Gastroesophageal sphincter (tissue), 4 donors: ENCODE measurements around the gene DNAAF2. TPM values are rescaled to one million over a fixed set of nuclear protein-coding genes. Genes with fewer than 3 reads are reported as not detected.

ENCODE experiments used
- ATAC-seq: fragments of 150-250 bp; one replicate; pipeline ENCODE4 v1.9.1; 2016; ENCODE audit warnings: mild to moderate bottlenecking, moderate library complexity
- H3K27ac ChIP-seq, 4 donors: fragments of 200-600 bp; sonication (generic) in 3 of 4; 1 replicate in 3 of 4; 2 replicates in 1 of 4; pipeline ENCODE4 v1.5.1; 2016 to 2019
- H3K27me3 ChIP-seq: fragments of 200-600 bp; sonication (generic); one replicate; pipeline ENCODE4 v1.5.1; 2019
- H3K36me3 ChIP-seq, 2 donors: fragments of 200-600 bp; sonication (generic); one replicate each; pipeline ENCODE4 v1.5.1; 2019; ENCODE audit warnings: control low read depth in 1 of 2
- H3K4me1 ChIP-seq, 3 donors: fragments of 200-600 bp; sonication (generic); 1 replicate in 2 of 3; 2 replicates in 1 of 3; pipeline ENCODE4 v1.5.1; 2016 to 2019; ENCODE audit warnings: control low read depth in 2 of 3
- H3K4me3 ChIP-seq, 2 donors: fragments of 200-600 bp; sonication (generic); one replicate each; pipeline ENCODE4 v1.5.1; 2019; ENCODE audit warnings: mild to moderate bottlenecking in 1 of 2, moderate library complexity in 1 of 2
- H3K9me3 ChIP-seq, 3 donors: fragments of 200-600 bp; sonication (generic); one replicate each; pipeline ENCODE4 v1.5.1; 2017 to 2019; ENCODE audit warnings: control low read depth in 2 of 3
- EP300 ChIP-seq: sonication (generic); formaldehyde crosslinking; IDR thresholded peaks from one replicate; pipeline ENCODE4 v1.6.1; 2017; ENCODE audit warnings: antibody characterized with exemption, mild to moderate bottlenecking
- POLR2A ChIP-seq, 2 donors: fragments of 450-650 bp; IDR thresholded peaks; one replicate each; pipeline ENCODE4 v1.6.1; 2017; ENCODE audit warnings: antibody characterized with exemption in 2 of 2, mild to moderate bottlenecking in 2 of 2, moderate library complexity in 1 of 2
- POLR2AphosphoS5 ChIP-seq: sonication (generic); formaldehyde crosslinking; IDR thresholded peaks from one replicate; pipeline ENCODE4 v1.6.1; 2017; ENCODE audit warnings: antibody characterized with exemption
- WGBS, 2 donors: methylation state at CpG; one replicate each; pipeline ENCODE4 v1.1.5; 2018; ENCODE audit warnings: low coverage in 1 of 2; 5-methylcytosine and 5-hydroxymethylcytosine counted together
- total RNA-seq, 4 donors: library from RNA; depleted of rRNA; stranded (reverse); fragments of >200 nt; gene quantifications; one replicate each; pipeline ENCODE4 v1.1.0, GENCODE V29; 2016
- TF ChIP-seq, protein P1 (sequence below), 4 experiments: fragments of 200-600 bp in 2 of 4; fragments of 450-650 bp in 2 of 4; sonication (generic) in 1 of 4; IDR thresholded peaks; one replicate each; pipeline ENCODE4 v1.5.1; 2017 to 2019; ENCODE audit warnings: antibody characterized with exemption in 4 of 4, mild to moderate bottlenecking in 2 of 4, moderate library complexity in 2 of 4

Gene DNAAF2, protein sequence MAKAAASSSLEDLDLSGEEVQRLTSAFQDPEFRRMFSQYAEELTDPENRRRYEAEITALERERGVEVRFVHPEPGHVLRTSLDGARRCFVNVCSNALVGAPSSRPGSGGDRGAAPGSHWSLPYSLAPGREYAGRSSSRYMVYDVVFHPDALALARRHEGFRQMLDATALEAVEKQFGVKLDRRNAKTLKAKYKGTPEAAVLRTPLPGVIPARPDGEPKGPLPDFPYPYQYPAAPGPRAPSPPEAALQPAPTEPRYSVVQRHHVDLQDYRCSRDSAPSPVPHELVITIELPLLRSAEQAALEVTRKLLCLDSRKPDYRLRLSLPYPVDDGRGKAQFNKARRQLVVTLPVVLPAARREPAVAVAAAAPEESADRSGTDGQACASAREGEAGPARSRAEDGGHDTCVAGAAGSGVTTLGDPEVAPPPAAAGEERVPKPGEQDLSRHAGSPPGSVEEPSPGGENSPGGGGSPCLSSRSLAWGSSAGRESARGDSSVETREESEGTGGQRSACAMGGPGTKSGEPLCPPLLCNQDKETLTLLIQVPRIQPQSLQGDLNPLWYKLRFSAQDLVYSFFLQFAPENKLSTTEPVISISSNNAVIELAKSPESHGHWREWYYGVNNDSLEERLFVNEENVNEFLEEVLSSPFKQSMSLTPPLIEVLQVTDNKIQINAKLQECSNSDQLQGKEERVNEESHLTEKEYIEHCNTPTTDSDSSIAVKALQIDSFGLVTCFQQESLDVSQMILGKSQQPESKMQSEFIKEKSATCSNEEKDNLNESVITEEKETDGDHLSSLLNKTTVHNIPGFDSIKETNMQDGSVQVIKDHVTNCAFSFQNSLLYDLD
- total RNA-seq = 10 to 100 TPM in 1 of 4 donors, 1 to 10 TPM in 3; 6.8 to 10.4 (median 9.0) TPM

DNA sequence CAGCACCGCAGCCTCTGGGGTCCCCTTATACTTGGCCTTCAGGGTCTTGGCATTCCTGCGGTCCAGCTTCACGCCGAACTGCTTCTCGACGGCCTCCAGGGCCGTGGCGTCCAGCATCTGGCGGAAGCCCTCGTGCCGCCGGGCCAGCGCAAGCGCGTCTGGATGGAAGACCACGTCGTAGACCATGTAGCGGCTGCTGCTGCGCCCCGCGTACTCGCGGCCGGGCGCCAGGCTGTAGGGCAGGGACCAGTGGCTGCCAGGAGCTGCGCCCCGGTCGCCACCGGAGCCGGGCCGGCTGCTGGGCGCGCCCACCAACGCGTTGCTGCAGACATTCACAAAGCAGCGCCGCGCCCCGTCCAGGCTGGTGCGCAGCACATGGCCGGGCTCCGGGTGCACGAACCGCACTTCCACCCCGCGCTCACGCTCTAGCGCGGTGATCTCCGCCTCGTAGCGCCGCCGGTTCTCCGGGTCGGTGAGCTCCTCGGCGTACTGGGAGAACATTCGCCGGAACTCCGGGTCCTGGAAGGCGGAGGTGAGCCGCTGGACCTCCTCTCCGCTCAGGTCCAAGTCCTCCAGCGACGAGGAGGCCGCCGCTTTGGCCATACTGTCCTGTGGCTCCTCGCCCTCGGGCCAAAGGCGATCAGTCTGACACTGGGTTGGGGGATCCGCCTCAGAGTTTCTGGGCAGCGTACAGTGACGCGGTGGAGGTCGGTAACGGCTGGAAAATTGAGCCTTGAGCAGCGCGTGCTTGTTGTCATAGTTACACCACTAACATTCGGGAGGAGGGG lies at the start of gene DNAAF2:
Gene DNAAF2, minus strand, starts transcription at position 698 of the 788 bp plus-strand sequence. Its CDS starts 95 bp downstream, at position 603.
- Histone ChIP-seq H3K4me1 (peaks cover 0 to 43% (median 0%) of the 10 kb centered on the region in 3 donors), H3K27me3 (no peaks in the 10 kb centered on the region), H3K9me3 (no peaks in the 10 kb centered on the region), H3K4me3 (peak within 1 kb of the TSS; percentile 78 to 93), H3K27ac (peak within 1 kb of the TSS; percentile 71 to 97 (median 96)), H3K36me3 (peaks cover 0 to 8% of the 10 kb centered on the region in 2 donors)
- 0% methylated on average over 1 of the region's 80 CpGs; no CpG with 5 or more reads in 1 of the 2 donors for WGBS, 2 donors
- TF ChIP-seq POLR2AphosphoS5 (peak; percentile 29), EP300 (no peak)
- peak; percentile 52 for ATAC-seq

DNA sequence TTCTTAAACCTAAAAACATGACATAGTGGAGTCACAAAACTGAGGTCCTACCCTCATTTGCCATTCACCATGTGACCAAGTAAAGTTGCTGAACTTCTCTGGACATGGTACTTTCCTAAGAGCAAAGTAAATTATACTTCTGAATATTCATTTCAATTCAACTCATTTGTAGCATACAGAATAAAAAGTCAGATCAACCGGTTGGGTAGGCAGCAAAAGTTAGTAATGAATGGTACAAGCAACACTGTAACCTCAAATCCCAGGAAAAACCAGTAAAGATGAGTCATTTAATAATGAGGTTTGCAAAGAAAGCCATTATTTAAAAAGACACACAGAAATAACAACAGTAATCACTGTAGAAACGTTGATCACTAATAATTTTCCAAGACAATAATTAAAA lies 44.2 kb upstream of the DNAAF2 start:
- TF ChIP-seq POLR2AphosphoS5 (no peak), EP300 (no peak), POLR2A (IDR thresholded peaks at IDR 0.05) (no peak)
- TF ChIP-seq, protein P1, sequence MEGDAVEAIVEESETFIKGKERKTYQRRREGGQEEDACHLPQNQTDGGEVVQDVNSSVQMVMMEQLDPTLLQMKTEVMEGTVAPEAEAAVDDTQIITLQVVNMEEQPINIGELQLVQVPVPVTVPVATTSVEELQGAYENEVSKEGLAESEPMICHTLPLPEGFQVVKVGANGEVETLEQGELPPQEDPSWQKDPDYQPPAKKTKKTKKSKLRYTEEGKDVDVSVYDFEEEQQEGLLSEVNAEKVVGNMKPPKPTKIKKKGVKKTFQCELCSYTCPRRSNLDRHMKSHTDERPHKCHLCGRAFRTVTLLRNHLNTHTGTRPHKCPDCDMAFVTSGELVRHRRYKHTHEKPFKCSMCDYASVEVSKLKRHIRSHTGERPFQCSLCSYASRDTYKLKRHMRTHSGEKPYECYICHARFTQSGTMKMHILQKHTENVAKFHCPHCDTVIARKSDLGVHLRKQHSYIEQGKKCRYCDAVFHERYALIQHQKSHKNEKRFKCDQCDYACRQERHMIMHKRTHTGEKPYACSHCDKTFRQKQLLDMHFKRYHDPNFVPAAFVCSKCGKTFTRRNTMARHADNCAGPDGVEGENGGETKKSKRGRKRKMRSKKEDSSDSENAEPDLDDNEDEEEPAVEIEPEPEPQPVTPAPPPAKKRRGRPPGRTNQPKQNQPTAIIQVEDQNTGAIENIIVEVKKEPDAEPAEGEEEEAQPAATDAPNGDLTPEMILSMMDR (IDR thresholded peaks at IDR 0.05) = no peak
- no peaks in the 10 kb centered on the region for H3K36me3 ChIP-seq
- WGBS, 2 donors = 57 to 63% methylated on average over 2 of the region's 2 CpGs
- H3K4me1 ChIP-seq = no peaks in the 10 kb centered on the region
- H3K9me3 ChIP-seq = no peaks in the 10 kb centered on the region
- H3K27me3 ChIP-seq = no peaks in the 10 kb centered on the region
- no peak for ATAC-seq
- no peak overlapping the region for H3K4me3 ChIP-seq
- no peak overlapping the region for H3K27ac ChIP-seq

DNA sequence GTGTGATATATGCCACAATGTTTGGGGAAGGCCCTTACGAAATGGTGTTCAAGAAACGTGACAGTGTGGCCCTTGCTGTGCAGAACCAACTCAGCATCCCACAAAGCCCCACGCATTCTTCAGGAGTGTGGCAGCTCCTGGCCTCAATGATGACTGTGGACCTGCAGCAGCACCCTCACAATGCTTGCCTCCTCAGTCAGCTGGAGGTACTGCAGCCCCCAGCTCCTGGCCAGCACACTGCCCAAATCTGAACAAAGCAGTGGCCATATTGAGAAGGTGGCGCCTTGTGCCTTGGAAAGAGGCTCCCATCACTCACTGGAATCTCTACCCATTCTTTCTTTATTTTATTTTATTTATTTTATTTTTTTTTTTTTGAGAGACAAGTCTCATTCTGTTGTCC lies 42.6 kb upstream of the DNAAF2 start:
- Histone ChIP-seq H3K36me3 (no peaks in the 10 kb centered on the region), H3K4me3 (no peak overlapping the region), H3K4me1 (no peaks in the 10 kb centered on the region), H3K9me3 (no peaks in the 10 kb centered on the region), H3K27me3 (no peaks in the 10 kb centered on the region), H3K27ac (no peak overlapping the region)
- TF ChIP-seq EP300 (no peak), POLR2AphosphoS5 (no peak)
- TF ChIP-seq, protein P1 (IDR thresholded peaks at IDR 0.05) = no peak
- 86 to 100% methylated on average over 1 of the region's 4 CpGs for WGBS, 2 donors
- ATAC-seq = no peak

DNA sequence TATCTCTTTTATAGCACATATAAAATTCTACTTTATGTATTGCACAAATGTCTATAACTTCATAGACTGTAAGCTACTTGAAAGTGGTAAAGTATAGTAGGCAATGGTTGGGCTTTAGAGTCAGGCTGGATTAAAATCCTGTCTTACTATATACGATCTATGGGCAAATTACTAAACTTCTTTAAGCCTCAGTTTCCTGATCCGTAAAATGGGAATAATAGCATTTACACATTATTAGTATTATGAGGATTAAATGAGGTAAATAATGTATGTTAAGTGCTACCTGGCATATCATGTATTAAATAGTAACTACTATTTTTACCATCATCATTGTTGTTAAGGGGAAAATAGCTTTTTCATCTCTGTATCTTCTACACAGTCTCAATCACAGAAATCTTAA lies 38.5 kb upstream of the DNAAF2 start:
- Histone ChIP-seq H3K4me3 (no peak overlapping the region), H3K36me3 (no peaks in the 10 kb centered on the region), H3K4me1 (no peaks in the 10 kb centered on the region), H3K27ac (no peak overlapping the region), H3K27me3 (no peaks in the 10 kb centered on the region), H3K9me3 (no peaks in the 10 kb centered on the region)
- TF ChIP-seq EP300 (no peak), POLR2AphosphoS5 (no peak), POLR2A (IDR thresholded peaks at IDR 0.05) (no peak)
- TF ChIP-seq, protein P1 (IDR thresholded peaks at IDR 0.05) = no peak
- 89 to 91% methylated on average over 2 of the region's 2 CpGs for WGBS, 2 donors
- no peak for ATAC-seq

DNA sequence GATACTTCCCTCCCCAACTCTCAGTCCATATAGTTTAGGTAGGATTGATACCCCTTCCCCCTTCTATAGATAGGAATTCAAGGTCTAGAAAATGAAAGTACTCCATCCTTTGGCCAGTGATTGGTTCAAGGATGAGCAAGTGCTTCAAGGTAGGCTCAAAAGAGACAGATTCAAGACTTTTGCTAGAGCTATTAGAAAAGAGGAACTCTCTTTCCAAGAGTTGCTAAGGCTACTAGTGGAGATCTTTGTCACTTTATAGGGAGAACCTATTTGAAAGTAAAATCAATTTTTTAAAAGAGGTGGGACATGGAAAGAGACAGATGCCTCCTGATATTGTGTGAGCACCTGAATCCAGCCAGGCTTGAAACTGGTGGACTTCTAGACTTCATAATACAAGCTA lies 35.4 kb upstream of the DNAAF2 start:
- Histone ChIP-seq H3K9me3 (no peaks in the 10 kb centered on the region), H3K4me3 (no peak overlapping the region), H3K27me3 (no peaks in the 10 kb centered on the region), H3K4me1 (no peaks in the 10 kb centered on the region), H3K36me3 (no peaks in the 10 kb centered on the region), H3K27ac (no peak overlapping the region)
- ATAC-seq = no peak
- TF ChIP-seq EP300 (no peak), POLR2AphosphoS5 (no peak), POLR2A (IDR thresholded peaks at IDR 0.05) (no peak)
- TF ChIP-seq, protein P1 (IDR thresholded peaks at IDR 0.05) = no peak
